ENCODE measurements around the gene MTHFSD. TPM values are rescaled to one million over a fixed set of nuclear protein-coding genes. Genes with fewer than 3 reads are reported as not detected.

Gene MTHFSD
- total and polyA plus RNA-seq, 12 donors, result 7.6 to 22.2 (median 17.6) TPM

GRCh38 chr16:86498671-86499439 is 56.2 kb downstream of the MTHFSD start:
- 3 to 8% (median 5%) methylated on average over 21 to 61 of the region's 61 CpGs for WGBS, 4 donors
- no peaks in the 10 kb centered on the region for H3K9me3 ChIP-seq (replicated peaks in 1 of 3)
- intact Hi-C loops (cut with DNase I), result no loop called here
- no peak overlapping the region for H3K4me3 ChIP-seq
- H3K27ac ChIP-seq, result no peak overlapping the region
- TF ChIP-seq CTCF (IDR thresholded peaks at IDR 0.05), result no peak
- TF ChIP-seq POLR2A (IDR thresholded peaks at IDR 0.05), result no peak
- no peaks in the 10 kb centered on the region for H3K4me1 ChIP-seq (replicated peaks in 1 of 2)
- H3K36me3 ChIP-seq (replicated peaks in 1 of 2), result no peaks in the 10 kb centered on the region
- DNase-seq, result no peak
- peaks cover 93% of the 10 kb centered on the region for H3K27me3 ChIP-seq

- 0 to 6% (median 4%) methylated on average over 1 to 29 of the region's 29 CpGs for WGBS, 4 donors
- DNase-seq, result no peak
- no peak for TF ChIP-seq POLR2A (IDR thresholded peaks at IDR 0.05)
- no peak for TF ChIP-seq CTCF (IDR thresholded peaks at IDR 0.05)
- no peak overlapping the region for H3K27ac ChIP-seq
- H3K4me1 ChIP-seq (replicated peaks in 1 of 2), result no peaks in the 10 kb centered on the region
- intact Hi-C loops (cut with DNase I), result no loop called here
- H3K36me3 ChIP-seq (replicated peaks in 1 of 2), result no peaks in the 10 kb centered on the region
- H3K9me3 ChIP-seq (replicated peaks in 1 of 3), result no peaks in the 10 kb centered on the region
- peaks cover 93% of the 10 kb centered on the region for H3K27me3 ChIP-seq
- no peak overlapping the region for H3K4me3 ChIP-seq
Measured at GRCh38 chr16:86498155-86498670, 56.8 kb downstream of the MTHFSD start.

- no peak for DNase-seq
- Histone ChIP-seq H3K27me3 (peaks cover 90% of the 10 kb centered on the region), H3K9me3 (replicated peaks in 1 of 3) (no peaks in the 10 kb centered on the region), H3K4me1 (replicated peaks in 1 of 2) (no peaks in the 10 kb centered on the region), H3K36me3 (replicated peaks in 1 of 2) (no peaks in the 10 kb centered on the region), H3K27ac (no peak overlapping the region), H3K4me3 (no peak overlapping the region)
- no peak for TF ChIP-seq CTCF (IDR thresholded peaks at IDR 0.05)
- no peak for TF ChIP-seq POLR2A (IDR thresholded peaks at IDR 0.05)
- intact Hi-C loops (cut with DNase I), result no loop called here
- WGBS, 4 donors, result 3 to 5% (median 5%) methylated on average over 9 to 44 of the region's 44 CpGs; no CpG with 5 or more reads in 1 of the 4 donors
Measured at GRCh38 chr16:86497551-86498021, 57.4 kb downstream of the MTHFSD start.

- Histone ChIP-seq H3K9me3 (replicated peaks in 1 of 3) (no peaks in the 10 kb centered on the region), H3K4me3 (no peak overlapping the region), H3K36me3 (replicated peaks in 1 of 2) (no peaks in the 10 kb centered on the region), H3K27me3 (peaks cover 88% of the 10 kb centered on the region), H3K4me1 (replicated peaks in 1 of 2) (no peaks in the 10 kb centered on the region), H3K27ac (no peak overlapping the region)
- intact Hi-C loops (cut with DNase I), result no loop called here
- no peak for DNase-seq
- no peak for TF ChIP-seq POLR2A (IDR thresholded peaks at IDR 0.05)
- TF ChIP-seq CTCF (IDR thresholded peaks at IDR 0.05), result no peak
- 3 to 29% (median 4%) methylated on average over 9 to 45 of the region's 45 CpGs for WGBS, 4 donors
Measured at GRCh38 chr16:86496929-86497461, 58.0 kb downstream of the MTHFSD start.
